ENCODE measurements around the gene SGCD. TPM values are rescaled to one million over a fixed set of nuclear protein-coding genes. Genes with fewer than 3 reads are reported as not detected.

SGCD gene
- total RNA-seq, 4 donors from 2014 or later: 16.7 to 38.6 (median 27.7) TPM

DNA sequence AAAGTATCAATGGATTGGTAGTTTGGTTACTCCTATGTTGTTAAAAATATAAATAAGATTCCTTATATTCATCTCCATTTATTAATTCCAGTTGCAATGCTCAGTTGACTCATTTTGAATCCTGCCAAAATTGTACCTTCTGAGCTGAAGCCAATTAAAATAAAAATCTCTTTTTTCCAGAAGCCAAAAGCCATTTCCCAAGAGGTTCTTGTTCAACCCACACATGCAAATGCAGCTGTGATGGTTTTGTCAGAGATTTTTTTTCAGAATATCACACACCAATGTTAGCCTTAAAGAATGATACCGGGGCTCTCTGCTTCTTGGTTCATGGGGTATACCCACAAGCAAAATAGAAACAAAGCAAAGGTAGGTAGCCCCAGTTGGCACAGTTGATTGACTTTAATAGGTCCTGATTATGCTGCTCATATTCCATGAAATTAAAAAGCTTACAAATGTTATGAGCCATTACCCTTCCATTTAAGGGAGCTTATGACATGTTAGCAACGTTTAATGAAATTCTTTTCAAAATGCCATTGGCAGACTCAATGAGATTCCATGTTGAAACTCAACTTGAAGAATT lies 208.0 kb downstream of the SGCD start:
- peaks cover 0 to 7% (median 0%) of the 10 kb centered on the region in 4 donors for H3K4me1 ChIP-seq
- intact Hi-C loops (cut with DNase I): no loop called here
- H3K4me3 ChIP-seq: no peak overlapping the region
- no peaks in the 10 kb centered on the region for H3K36me3 ChIP-seq
- no peaks in the 10 kb centered on the region for H3K9me3 ChIP-seq
- H3K27me3 ChIP-seq: no peaks in the 10 kb centered on the region
- H3K27ac ChIP-seq (replicated peaks in 1 of 4): no peak overlapping the region
- DNase-seq (ENCODE audit: extremely low spot score): no peak
- TF ChIP-seq, protein P1, sequence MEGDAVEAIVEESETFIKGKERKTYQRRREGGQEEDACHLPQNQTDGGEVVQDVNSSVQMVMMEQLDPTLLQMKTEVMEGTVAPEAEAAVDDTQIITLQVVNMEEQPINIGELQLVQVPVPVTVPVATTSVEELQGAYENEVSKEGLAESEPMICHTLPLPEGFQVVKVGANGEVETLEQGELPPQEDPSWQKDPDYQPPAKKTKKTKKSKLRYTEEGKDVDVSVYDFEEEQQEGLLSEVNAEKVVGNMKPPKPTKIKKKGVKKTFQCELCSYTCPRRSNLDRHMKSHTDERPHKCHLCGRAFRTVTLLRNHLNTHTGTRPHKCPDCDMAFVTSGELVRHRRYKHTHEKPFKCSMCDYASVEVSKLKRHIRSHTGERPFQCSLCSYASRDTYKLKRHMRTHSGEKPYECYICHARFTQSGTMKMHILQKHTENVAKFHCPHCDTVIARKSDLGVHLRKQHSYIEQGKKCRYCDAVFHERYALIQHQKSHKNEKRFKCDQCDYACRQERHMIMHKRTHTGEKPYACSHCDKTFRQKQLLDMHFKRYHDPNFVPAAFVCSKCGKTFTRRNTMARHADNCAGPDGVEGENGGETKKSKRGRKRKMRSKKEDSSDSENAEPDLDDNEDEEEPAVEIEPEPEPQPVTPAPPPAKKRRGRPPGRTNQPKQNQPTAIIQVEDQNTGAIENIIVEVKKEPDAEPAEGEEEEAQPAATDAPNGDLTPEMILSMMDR (IDR thresholded peaks at IDR 0.05): no peak
- TF ChIP-seq EP300 (IDR thresholded peaks at IDR 0.05) (no peak), POLR2AphosphoS5 (IDR thresholded peaks at IDR 0.05) (no peak), POLR2A (IDR thresholded peaks at IDR 0.05; ENCODE audit: low read depth) (no peak)
- 63% methylated on average over 2 of the region's 2 CpGs for WGBS

DNA sequence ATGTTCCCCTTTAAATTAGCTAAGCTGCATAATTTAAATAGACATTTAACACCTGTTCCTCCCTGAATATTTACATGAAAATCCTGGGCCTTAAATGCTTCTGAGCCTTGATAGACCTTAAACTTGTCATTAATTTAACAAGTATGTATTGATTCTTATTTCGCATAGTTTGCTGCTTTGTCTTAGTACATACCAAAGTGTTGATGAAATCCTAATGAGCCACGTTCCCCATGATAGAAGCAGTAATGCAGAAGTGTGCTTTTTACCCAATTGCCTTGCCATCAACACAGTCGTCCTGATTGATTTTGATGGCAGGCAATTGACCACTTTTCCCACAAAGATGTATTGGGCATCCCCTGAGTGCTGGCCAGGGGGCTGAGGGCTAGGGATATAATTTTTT lies 213.5 kb downstream of the SGCD start:
- no peak overlapping the region for H3K4me3 ChIP-seq
- H3K27me3 ChIP-seq: no peaks in the 10 kb centered on the region
- no peak overlapping the region for H3K27ac ChIP-seq (replicated peaks in 1 of 4)
- TF ChIP-seq POLR2AphosphoS5 (IDR thresholded peaks at IDR 0.05): no peak
- no peak for TF ChIP-seq EP300 (IDR thresholded peaks at IDR 0.05)
- TF ChIP-seq, protein P1 (IDR thresholded peaks at IDR 0.05): no peak
- TF ChIP-seq POLR2A (IDR thresholded peaks at IDR 0.05; ENCODE audit: low read depth): no peak
- intact Hi-C loops (cut with DNase I): no loop called here
- no peaks in the 10 kb centered on the region for H3K36me3 ChIP-seq
- no peaks in the 10 kb centered on the region for H3K9me3 ChIP-seq
- H3K4me1 ChIP-seq: peaks cover 0 to 13% (median 4%) of the 10 kb centered on the region in 4 donors
- DNase-seq (ENCODE audit: extremely low spot score): no peak
- 74% methylated on average over 3 of the region's 3 CpGs for WGBS

GRCh38 chr5:156541582-156541981 lies 214.6 kb downstream of the SGCD start:
- H3K9me3 ChIP-seq: no peaks in the 10 kb centered on the region
- intact Hi-C loops (cut with DNase I): no loop called here
- WGBS: 94% methylated on average over 2 of the region's 2 CpGs
- H3K4me3 ChIP-seq: no peak overlapping the region
- H3K27me3 ChIP-seq: no peaks in the 10 kb centered on the region
- no peak overlapping the region for H3K27ac ChIP-seq (replicated peaks in 1 of 4)
- TF ChIP-seq POLR2A (IDR thresholded peaks at IDR 0.05; ENCODE audit: low read depth) (no peak), POLR2AphosphoS5 (IDR thresholded peaks at IDR 0.05) (no peak), EP300 (IDR thresholded peaks at IDR 0.05) (no peak)
- TF ChIP-seq, protein P1 (IDR thresholded peaks at IDR 0.05): no peak
- DNase-seq (ENCODE audit: extremely low spot score): no peak
- no peaks in the 10 kb centered on the region for H3K36me3 ChIP-seq
- H3K4me1 ChIP-seq: peaks cover 0 to 7% (median 3%) of the 10 kb centered on the region in 4 donors

DNA sequence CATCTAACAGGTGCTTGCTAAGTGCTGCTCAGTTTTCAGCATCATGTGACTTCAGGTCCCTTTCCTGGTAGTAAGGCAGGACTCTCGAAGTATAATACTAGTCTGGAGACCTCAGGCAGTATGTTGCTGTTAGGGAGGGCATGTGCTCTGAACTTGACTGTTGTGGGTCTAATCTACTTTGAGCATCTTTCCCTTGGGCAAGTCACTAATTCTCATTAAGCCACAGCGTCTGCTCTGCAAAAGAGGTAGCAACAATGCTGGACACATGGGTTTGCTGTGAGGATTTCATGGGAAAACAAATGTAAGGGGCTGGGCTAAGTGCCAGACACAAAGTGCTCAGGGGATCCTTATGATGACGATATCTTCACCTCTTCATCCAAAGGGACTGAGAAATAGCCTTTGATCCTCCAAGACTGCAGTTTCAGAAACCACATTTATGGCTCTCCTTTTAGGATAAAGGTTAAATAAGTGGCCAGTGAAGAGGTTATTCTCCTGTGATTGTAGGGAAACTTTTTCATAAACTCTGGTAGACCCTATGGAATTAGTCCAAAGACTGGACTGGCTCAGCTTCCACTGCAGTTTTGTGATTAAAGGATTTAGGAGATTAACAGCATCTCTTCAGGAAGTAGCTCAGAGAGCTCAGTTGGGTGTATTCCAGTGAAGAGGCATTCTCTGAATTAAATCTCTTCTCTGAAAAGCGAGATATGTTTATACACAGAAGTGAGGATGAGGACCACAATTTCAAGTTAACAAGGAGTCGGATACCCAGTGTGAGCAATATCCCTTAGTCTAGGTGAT lies 216.6 kb downstream of the SGCD start:
- no peaks in the 10 kb centered on the region for H3K27me3 ChIP-seq
- WGBS: 79% methylated on average over 5 of the region's 5 CpGs
- H3K4me1 ChIP-seq: peaks cover 0 to 11% (median 5%) of the 10 kb centered on the region in 4 donors
- no peaks in the 10 kb centered on the region for H3K36me3 ChIP-seq
- H3K4me3 ChIP-seq: no peak overlapping the region
- H3K9me3 ChIP-seq: no peaks in the 10 kb centered on the region
- TF ChIP-seq POLR2A (IDR thresholded peaks at IDR 0.05; ENCODE audit: low read depth): no peak
- TF ChIP-seq POLR2AphosphoS5 (IDR thresholded peaks at IDR 0.05): no peak
- TF ChIP-seq, protein P1 (IDR thresholded peaks at IDR 0.05): no peak
- TF ChIP-seq EP300 (IDR thresholded peaks at IDR 0.05): no peak
- intact Hi-C loops (cut with DNase I): no loop called here
- no peak overlapping the region for H3K27ac ChIP-seq (replicated peaks in 1 of 4)
- DNase-seq (ENCODE audit: extremely low spot score): no peak
